ENCODE measurements around the gene NEU3.
A peak's percentile ranks its signal among the peaks of the same experiment; 100 is the strongest.
"Not testable (repeated sequence)": the region's sequence is repeated elsewhere in the genome, so short reads cannot be mapped to it uniquely, and the experiment has no call there.

The NEU3 gene

GRCh38 chr11:75013051-75013450, 24.3 kb downstream of the NEU3 start:
- Histone ChIP-seq H3K27me3 (ENCODE audit: control insufficient read depth, insufficient read depth, low read length) (no peaks in the 10 kb centered on the region), H3K9ac (no peak overlapping the region), H3K4me3 (ENCODE audit: low read depth, low read length) (no peak overlapping the region), H3K36me3 (ENCODE audit: control insufficient read depth, insufficient read depth, low read length) (no peaks in the 10 kb centered on the region), H3K79me2 (no peaks in the 10 kb centered on the region), H3K4me1 (peaks cover 29% of the 10 kb centered on the region), H3K4me2 (ENCODE audit: low read length) (no peak overlapping the region), H3K27ac (no peak overlapping the region), H3K9me3 (ENCODE audit: control insufficient read depth, low read length) (no peaks in the 10 kb centered on the region), H2AFZ (no peak overlapping the region)
- TF ChIP-seq CTCF (IDR thresholded peaks at IDR 0.05): no peak

- Histone ChIP-seq H3K4me1 (peaks cover 29% of the 10 kb centered on the region), H3K4me2 (ENCODE audit: low read length) (no peak overlapping the region), H3K9ac (no peak overlapping the region), H3K79me2 (no peaks in the 10 kb centered on the region), H3K27me3 (ENCODE audit: control insufficient read depth, insufficient read depth, low read length) (no peaks in the 10 kb centered on the region), H2AFZ (no peak overlapping the region), H3K36me3 (ENCODE audit: control insufficient read depth, insufficient read depth, low read length) (no peaks in the 10 kb centered on the region), H3K4me3 (ENCODE audit: low read depth, low read length) (no peak overlapping the region), H3K27ac (peak overlapping the region; percentile 22), H3K9me3 (ENCODE audit: control insufficient read depth, low read length) (no peaks in the 10 kb centered on the region)
- TF ChIP-seq CTCF (IDR thresholded peaks at IDR 0.05): no peak
Measured at GRCh38 chr11:75014129-75014528, 25.4 kb downstream of the NEU3 start.

- not testable (repeated sequence) for H3K4me3 ChIP-seq (ENCODE audit: low read depth, low read length); H3K27me3 ChIP-seq (ENCODE audit: control insufficient read depth, insufficient read depth, low read length); H3K9me3 ChIP-seq (ENCODE audit: control insufficient read depth, low read length)
Measured at GRCh38 chr11:75019200-75019599, 30.5 kb downstream of the NEU3 start.

GRCh38 chr11:75020328-75020727, 31.6 kb downstream of the NEU3 start:
- H3K9ac ChIP-seq; H3K4me3 ChIP-seq (ENCODE audit: low read depth, low read length); H2AFZ ChIP-seq; H3K79me2 ChIP-seq; H3K27ac ChIP-seq; H3K4me1 ChIP-seq; H3K36me3 ChIP-seq (ENCODE audit: control insufficient read depth, insufficient read depth, low read length); H3K4me2 ChIP-seq (ENCODE audit: low read length); H3K27me3 ChIP-seq (ENCODE audit: control insufficient read depth, insufficient read depth, low read length); H3K9me3 ChIP-seq (ENCODE audit: control insufficient read depth, low read length): not testable (repeated sequence)

More at GRCh38 chr11:75019200-75019599, 30.5 kb downstream of the NEU3 start:
- H3K4me2 ChIP-seq (ENCODE audit: low read length); H2AFZ ChIP-seq; H3K4me1 ChIP-seq; H3K36me3 ChIP-seq (ENCODE audit: control insufficient read depth, insufficient read depth, low read length); H3K27ac ChIP-seq; H3K9ac ChIP-seq; H3K79me2 ChIP-seq: not testable (repeated sequence)

- Histone ChIP-seq H2AFZ (peak overlapping the region; percentile 10), H3K4me2 (ENCODE audit: low read length) (peak overlapping the region; percentile 55), H3K4me3 (ENCODE audit: low read depth, low read length) (no peak overlapping the region), H3K4me1 (peaks cover 8% of the 10 kb centered on the region), H3K9ac (no peak overlapping the region), H3K79me2 (no peaks in the 10 kb centered on the region), H3K36me3 (ENCODE audit: control insufficient read depth, insufficient read depth, low read length) (no peaks in the 10 kb centered on the region), H3K27me3 (ENCODE audit: control insufficient read depth, insufficient read depth, low read length) (no peaks in the 10 kb centered on the region), H3K27ac (peak overlapping the region; percentile 77), H3K9me3 (ENCODE audit: control insufficient read depth, low read length) (no peaks in the 10 kb centered on the region)
- no peak for TF ChIP-seq CTCF (IDR thresholded peaks at IDR 0.05)
Measured at GRCh38 chr11:75022296-75022695, 33.6 kb downstream of the NEU3 start.

- H3K9ac ChIP-seq: no peak overlapping the region
- peaks cover 8% of the 10 kb centered on the region for H3K4me1 ChIP-seq
- peak overlapping the region; percentile 77 for H3K27ac ChIP-seq
Measured at GRCh38 chr11:75022759-75023396, 34.1 kb downstream of the NEU3 start.

More at GRCh38 chr11:75022759-75023396, 34.1 kb downstream of the NEU3 start:
- Histone ChIP-seq H3K4me3 (ENCODE audit: low read depth, low read length) (no peak overlapping the region), H3K27me3 (ENCODE audit: control insufficient read depth, insufficient read depth, low read length) (no peaks in the 10 kb centered on the region), H2AFZ (peak overlapping the region; percentile 10), H3K79me2 (no peaks in the 10 kb centered on the region), H3K36me3 (ENCODE audit: control insufficient read depth, insufficient read depth, low read length) (no peaks in the 10 kb centered on the region), H3K9me3 (ENCODE audit: control insufficient read depth, low read length) (no peaks in the 10 kb centered on the region), H3K4me2 (ENCODE audit: low read length) (peak overlapping the region; percentile 55)
- TF ChIP-seq CTCF (IDR thresholded peaks at IDR 0.05): peak; percentile 78

Measured in parathyroid adenoma (tissue), 2 donors.